ENCODE data around the gene HEATR9.
A peak's percentile ranks its signal among the peaks of the same experiment; 100 is the strongest.

HEATR9 gene

GRCh38 chr17:35893751-35894150, 25.1 kb upstream of the HEATR9 start:
- DNase-seq (ENCODE audit: low read depth in 2 of 2): no peak

- DNase-seq (ENCODE audit: low read depth in 2 of 2): peak in 1 of 2 donors; percentile 54
Measured at GRCh38 chr17:35892091-35893035, 23.7 kb upstream of the HEATR9 start.

GRCh38 chr17:35891269-35891668, 22.6 kb upstream of the HEATR9 start:
- no peak for DNase-seq (ENCODE audit: low read depth in 2 of 2)

- no peak for DNase-seq (ENCODE audit: low read depth in 2 of 2)
Measured at GRCh38 chr17:35890774-35891155, 22.1 kb upstream of the HEATR9 start.

- no peak for DNase-seq (ENCODE audit: low read depth in 2 of 2)
Measured at GRCh38 chr17:35889818-35890773, 21.4 kb upstream of the HEATR9 start.

- no peak for DNase-seq (ENCODE audit: low read depth in 2 of 2)
Measured at GRCh38 chr17:35889241-35889640, 20.6 kb upstream of the HEATR9 start.

GRCh38 chr17:35879773-35880654, 11.3 kb upstream of the HEATR9 start, which contains the start of gene CCL5:
Gene CCL5, minus strand, starts transcription at chr17:35880360.
- no peak for DNase-seq (ENCODE audit: low read depth in 2 of 2)

GRCh38 chr17:35878361-35878760, 9.7 kb upstream of the HEATR9 start:
- DNase-seq (ENCODE audit: low read depth in 2 of 2): no peak

GRCh38 chr17:35877345-35878029, 8.8 kb upstream of the HEATR9 start:
- no peak for DNase-seq (ENCODE audit: low read depth in 2 of 2)

GRCh38 chr17:35876534-35876933, 7.8 kb upstream of the HEATR9 start:
- DNase-seq (ENCODE audit: low read depth in 2 of 2): no peak

- no peak for DNase-seq (ENCODE audit: low read depth in 2 of 2)
Measured at GRCh38 chr17:35875800-35876139, 7.1 kb upstream of the HEATR9 start.

GRCh38 chr17:35875072-35875799, 6.5 kb upstream of the HEATR9 start:
- no peak for DNase-seq (ENCODE audit: low read depth in 2 of 2)

GRCh38 chr17:35872196-35872980, 3.7 kb upstream of the HEATR9 start:
- no peak for DNase-seq (ENCODE audit: low read depth in 2 of 2)

- no peak for DNase-seq (ENCODE audit: low read depth in 2 of 2)
Measured at GRCh38 chr17:35870906-35871819, 2.5 kb upstream of the HEATR9 start.

GRCh38 chr17:35867574-35867973, 1.1 kb downstream of the HEATR9 start:
- DNase-seq (ENCODE audit: low read depth in 2 of 2): no peak

- DNase-seq (ENCODE audit: low read depth in 2 of 2): no peak
Measured at GRCh38 chr17:35866341-35866950, 2.2 kb downstream of the HEATR9 start.

- DNase-seq (ENCODE audit: low read depth in 2 of 2): no peak
Measured at GRCh38 chr17:35865412-35866340, 3.0 kb downstream of the HEATR9 start.
